ENCODE measurements around the gene RMP24.
A peak's percentile ranks its signal among the peaks of the same experiment; 100 is the strongest.

RMP24 gene

GRCh38 chr18:35968278-35968880, 4.1 kb upstream of the RMP24 start:
- no peak overlapping the region for H2AFZ ChIP-seq (ENCODE audit: low read length)
- TF ChIP-seq CTCF (conservative IDR thresholded peaks at IDR 0.05) = no peak
- peaks cover 0 to 10% of the 10 kb centered on the region in 2 experiments; a peak in 2 of 5 replicates for H3K9me3 Mint-ChIP-seq
- H4K20me1 ChIP-seq (ENCODE audit: control insufficient read depth, insufficient read depth, insufficient read length) = no peaks in the 10 kb centered on the region
- H3K4ac ChIP-seq (ENCODE audit: low read depth, low read length) = no peak overlapping the region
- H2BK12ac ChIP-seq (ENCODE audit: insufficient read length, low read depth, low read length) = no peak overlapping the region
- no peaks in the 10 kb centered on the region for H3K79me1 ChIP-seq (ENCODE audit: insufficient read depth, low read depth, low read length, poor library complexity, severe bottlenecking)
- no peak overlapping the region for H4K8ac ChIP-seq (replicated peaks; ENCODE audit: insufficient read length, low read depth, low read length)
- H3K4me3 Mint-ChIP-seq = no peak overlapping the region
- H3K4me1 ChIP-seq (ENCODE audit: insufficient read depth, low read length) = peaks cover under 1% of the 10 kb centered on the region; the same call in 1 of the 2 replicates
- H3K27ac ChIP-seq (ENCODE audit: insufficient read length, low read depth, low read length) = no peak overlapping the region
- peak overlapping the region in 1 of 3 experiments; percentile 8; a peak in 1 of 7 replicates for H3K27ac Mint-ChIP-seq
- H3K27me3 Mint-ChIP-seq (ENCODE audit: low read depth) = no peaks in the 10 kb centered on the region
- no peak overlapping the region for H2AK5ac ChIP-seq (ENCODE audit: insufficient read length, low read length)
- no peaks in the 10 kb centered on the region for H3K9me3 ChIP-seq (ENCODE audit: control insufficient read depth, low read depth, low read length)
- DNase-seq = no peak
- H3K27me3 ChIP-seq (ENCODE audit: insufficient read depth, low read length) = no peaks in the 10 kb centered on the region
- H3K23ac ChIP-seq (ENCODE audit: insufficient read length, low read depth, low read length) = no peak overlapping the region
- H2BK120ac ChIP-seq (ENCODE audit: low read depth, low read length, poor library complexity, severe bottlenecking) = no peak overlapping the region
- H2BK20ac ChIP-seq (ENCODE audit: low read depth, low read length, poor library complexity, severe bottlenecking) = no peak overlapping the region
- peaks cover 12 to 14% of the 10 kb centered on the region in 2 experiments for H3K4me1 Mint-ChIP-seq
- H4K91ac ChIP-seq (ENCODE audit: insufficient read length, low read depth, low read length) = no peak overlapping the region
- H3K14ac ChIP-seq (ENCODE audit: insufficient read depth, low read length) = no peak overlapping the region
- H2BK5ac ChIP-seq (ENCODE audit: insufficient read length, low read length) = no peak overlapping the region
- no peak overlapping the region for H4K5ac ChIP-seq (ENCODE audit: insufficient read length, low read depth, low read length)
- H3K23me2 ChIP-seq (ENCODE audit: insufficient read length, low read depth, low read length, poor library complexity, severe bottlenecking) = no peaks in the 10 kb centered on the region
- no CpG with 5 or more reads among the region's 9 CpGs for WGBS (ENCODE audit: extremely low coverage, insufficient read length, low lambda C conversion rate)
- H3K18ac ChIP-seq (ENCODE audit: insufficient read length, low read depth, low read length) = no peak overlapping the region
- no peak overlapping the region for H2BK15ac ChIP-seq (ENCODE audit: low read depth, low read length)
- H3K79me2 ChIP-seq (ENCODE audit: insufficient read depth, low read length) = peaks cover 2% of the 10 kb centered on the region; the same call in 1 of the 2 replicates
- no peak overlapping the region for H3K9ac ChIP-seq (ENCODE audit: extremely low read depth, insufficient read length, low read length)
- no peak overlapping the region for H3T11ph ChIP-seq (ENCODE audit: low read length)
- peaks cover 0 to 8% (median 5%) of the 10 kb centered on the region in 3 experiments; a peak in 4 of 7 replicates for H3K36me3 Mint-ChIP-seq (ENCODE audit: insufficient read depth in 1 of 3, low read depth in 3 of 3)
- H3K4me2 ChIP-seq (ENCODE audit: insufficient read depth, insufficient read length, low read length) = no peak overlapping the region
- no peak overlapping the region for H3K56ac ChIP-seq (ENCODE audit: insufficient read length, low read depth, low read length)

Data from H9 (cell line).